ENCODE measurements around the gene SLC2A8. TPM values are rescaled to one million over a fixed set of nuclear protein-coding genes. Genes with fewer than 3 reads are reported as not detected.
A peak's percentile ranks its signal among the peaks of the same experiment; 100 is the strongest.

SLC2A8 gene
- total RNA-seq, 2 donors from 2014 or later = 3.0 to 4.3 TPM

- Mint-ChIP-seq H3K4me1 (peaks cover 19% of the 10 kb centered on the region), H3K27ac (no peak overlapping the region), H3K27me3 (peaks cover 17% of the 10 kb centered on the region), H3K4me3 (no peak overlapping the region), H3K36me3 (ENCODE audit: low read depth) (no peaks in the 10 kb centered on the region)
- ATAC-seq (peak; percentile 54), DNase-seq (no peak)
- no peaks in the 10 kb centered on the region for H3K9me3 ChIP-seq (ENCODE audit: control insufficient read depth, low read length, poor library complexity, severe bottlenecking)
Observed at GRCh38 chr9:127418037-127418471, 21.1 kb downstream of the SLC2A8 start.

- Mint-ChIP-seq H3K27ac (no peak overlapping the region), H3K36me3 (ENCODE audit: low read depth) (no peaks in the 10 kb centered on the region), H3K4me1 (peaks cover 28% of the 10 kb centered on the region), H3K4me3 (no peak overlapping the region), H3K27me3 (peaks cover 10% of the 10 kb centered on the region)
- no peaks in the 10 kb centered on the region for H3K9me3 ChIP-seq (ENCODE audit: control insufficient read depth, low read length, poor library complexity, severe bottlenecking)
- ATAC-seq = no peak
- no peak for DNase-seq
Observed at GRCh38 chr9:127419348-127419747, 22.4 kb downstream of the SLC2A8 start.

- Mint-ChIP-seq H3K4me3 (no peak overlapping the region), H3K4me1 (peaks cover 27% of the 10 kb centered on the region), H3K36me3 (ENCODE audit: low read depth) (no peaks in the 10 kb centered on the region), H3K27me3 (no peaks in the 10 kb centered on the region), H3K27ac (no peak overlapping the region)
- ATAC-seq (no peak), DNase-seq (no peak)
- no peaks in the 10 kb centered on the region for H3K9me3 ChIP-seq (ENCODE audit: control insufficient read depth, low read length, poor library complexity, severe bottlenecking)
Observed at GRCh38 chr9:127421057-127421456, 24.1 kb downstream of the SLC2A8 start.

GRCh38 chr9:127422133-127422782 is 25.3 kb downstream of the SLC2A8 start:
- H3K4me3 Mint-ChIP-seq = no peak overlapping the region
- H3K9me3 ChIP-seq (ENCODE audit: control insufficient read depth, low read length, poor library complexity, severe bottlenecking) = no peaks in the 10 kb centered on the region
- peaks cover 2% of the 10 kb centered on the region for H3K36me3 Mint-ChIP-seq (ENCODE audit: low read depth)
- H3K27ac Mint-ChIP-seq = peak overlapping the region; percentile 97
- H3K27me3 Mint-ChIP-seq = no peaks in the 10 kb centered on the region
- H3K4me1 Mint-ChIP-seq = peaks cover 33% of the 10 kb centered on the region
- no peak for DNase-seq
- ATAC-seq = no peak

GRCh38 chr9:127422787-127423186 is 25.8 kb downstream of the SLC2A8 start:
- H3K9me3 ChIP-seq (ENCODE audit: control insufficient read depth, low read length, poor library complexity, severe bottlenecking) = no peaks in the 10 kb centered on the region
- peak overlapping the region; percentile 98 for H3K4me3 Mint-ChIP-seq
- H3K4me1 Mint-ChIP-seq = peaks cover 35% of the 10 kb centered on the region
- ATAC-seq (no peak), DNase-seq (no peak)
- H3K27ac Mint-ChIP-seq = peak overlapping the region; percentile 97
- H3K27me3 Mint-ChIP-seq = no peaks in the 10 kb centered on the region
- H3K36me3 Mint-ChIP-seq (ENCODE audit: low read depth) = peaks cover 2% of the 10 kb centered on the region

- Mint-ChIP-seq H3K27ac (peak overlapping the region; percentile 97), H3K27me3 (no peaks in the 10 kb centered on the region), H3K4me1 (peaks cover 35% of the 10 kb centered on the region), H3K4me3 (peak overlapping the region; percentile 98), H3K36me3 (ENCODE audit: low read depth) (peaks cover 2% of the 10 kb centered on the region)
- no peak for ATAC-seq
- no peak for DNase-seq
- H3K9me3 ChIP-seq (ENCODE audit: control insufficient read depth, low read length, poor library complexity, severe bottlenecking) = no peaks in the 10 kb centered on the region
Observed at GRCh38 chr9:127423476-127423933, 26.5 kb downstream of the SLC2A8 start.

- H3K9me3 ChIP-seq (ENCODE audit: control insufficient read depth, low read length, poor library complexity, severe bottlenecking) = no peaks in the 10 kb centered on the region
Observed at GRCh38 chr9:127423934-127424675, 27.1 kb downstream of the SLC2A8 start, which contains the start of gene ZNF79. ZNF79 (plus strand) TSS chr9:127424382; CDS start chr9:127424788, 406 bp downstream.

GRCh38 chr9:127424676-127424999 is 27.7 kb downstream of the SLC2A8 start:
- H3K27ac Mint-ChIP-seq = peak overlapping the region; percentile 97
- no peaks in the 10 kb centered on the region for H3K27me3 Mint-ChIP-seq
- peaks cover 32% of the 10 kb centered on the region for H3K4me1 Mint-ChIP-seq
- peak overlapping the region; percentile 98 for H3K4me3 Mint-ChIP-seq
- no peaks in the 10 kb centered on the region for H3K9me3 ChIP-seq (ENCODE audit: control insufficient read depth, low read length, poor library complexity, severe bottlenecking)
- DNase-seq (peak in 2 of 3 donors; percentile 21 to 25), ATAC-seq (peak; percentile 64)
- H3K36me3 Mint-ChIP-seq (ENCODE audit: low read depth) = peaks cover 2% of the 10 kb centered on the region

More at GRCh38 chr9:127423934-127424675, 27.1 kb downstream of the SLC2A8 start, which contains the start of gene ZNF79:
- Mint-ChIP-seq H3K27ac (peak within 1 kb of the TSS; percentile 97), H3K27me3 (no peaks in the 10 kb centered on the region), H3K4me1 (peaks cover 34% of the 10 kb centered on the region), H3K36me3 (ENCODE audit: low read depth) (peaks cover 2% of the 10 kb centered on the region), H3K4me3 (peak within 1 kb of the TSS; percentile 98)
- ATAC-seq (peak; percentile 93), DNase-seq (peak; percentile 83 to 88 (median 84))

- H3K4me1 Mint-ChIP-seq = peaks cover 42% of the 10 kb centered on the region
- H3K9me3 ChIP-seq (ENCODE audit: control insufficient read depth, low read length, poor library complexity, severe bottlenecking) = no peaks in the 10 kb centered on the region
- ATAC-seq (no peak), DNase-seq (no peak)
- H3K36me3 Mint-ChIP-seq (ENCODE audit: low read depth) = peaks cover 5% of the 10 kb centered on the region
- peak overlapping the region; percentile 29 for H3K27ac Mint-ChIP-seq
- H3K27me3 Mint-ChIP-seq = no peaks in the 10 kb centered on the region
- H3K4me3 Mint-ChIP-seq = peak overlapping the region; percentile 12
Observed at GRCh38 chr9:127426756-127427155, 29.8 kb downstream of the SLC2A8 start.

GRCh38 chr9:127428348-127428747 is 31.4 kb downstream of the SLC2A8 start:
- DNase-seq = no peak
- Mint-ChIP-seq H3K4me1 (peaks cover 33% of the 10 kb centered on the region), H3K36me3 (ENCODE audit: low read depth) (peaks cover 7% of the 10 kb centered on the region), H3K27me3 (no peaks in the 10 kb centered on the region), H3K4me3 (no peak overlapping the region), H3K27ac (no peak overlapping the region)
- no peak for ATAC-seq
- H3K9me3 ChIP-seq (ENCODE audit: control insufficient read depth, low read length, poor library complexity, severe bottlenecking) = no peaks in the 10 kb centered on the region

- Mint-ChIP-seq H3K27ac (peak overlapping the region; percentile 75), H3K4me3 (no peak overlapping the region), H3K27me3 (no peaks in the 10 kb centered on the region), H3K36me3 (ENCODE audit: low read depth) (peaks cover 15% of the 10 kb centered on the region), H3K4me1 (peaks cover 32% of the 10 kb centered on the region)
- DNase-seq (no peak), ATAC-seq (no peak)
- H3K9me3 ChIP-seq (ENCODE audit: control insufficient read depth, low read length, poor library complexity, severe bottlenecking) = no peaks in the 10 kb centered on the region
Observed at GRCh38 chr9:127430415-127430814, 33.4 kb downstream of the SLC2A8 start.

GRCh38 chr9:127437497-127438264 is 40.7 kb downstream of the SLC2A8 start:
- Mint-ChIP-seq H3K27ac (peak overlapping the region; percentile 89), H3K36me3 (ENCODE audit: low read depth) (peaks cover 17% of the 10 kb centered on the region), H3K27me3 (no peaks in the 10 kb centered on the region), H3K4me3 (peak overlapping the region; percentile 77), H3K4me1 (peaks cover 24% of the 10 kb centered on the region)
- peak in 1 of 3 donors; percentile 26 for DNase-seq
- ATAC-seq = peak; percentile 95
- no peaks in the 10 kb centered on the region for H3K9me3 ChIP-seq (ENCODE audit: control insufficient read depth, low read length, poor library complexity, severe bottlenecking)

GRCh38 chr9:127438394-127438793 is 41.4 kb downstream of the SLC2A8 start:
- DNase-seq = no peak
- Mint-ChIP-seq H3K4me3 (peak overlapping the region; percentile 60), H3K27ac (peak overlapping the region; percentile 89), H3K27me3 (no peaks in the 10 kb centered on the region), H3K36me3 (ENCODE audit: low read depth) (peaks cover 15% of the 10 kb centered on the region), H3K4me1 (peaks cover 23% of the 10 kb centered on the region)
- no peaks in the 10 kb centered on the region for H3K9me3 ChIP-seq (ENCODE audit: control insufficient read depth, low read length, poor library complexity, severe bottlenecking)
- ATAC-seq = no peak

Data from T-helper 17 cell (primary cell).